ENCODE results near the gene ERAS.
"Not testable (repeated sequence)": the region's sequence is repeated elsewhere in the genome, so short reads cannot be mapped to it uniquely, and the experiment has no call there.

ERAS gene

DNA sequence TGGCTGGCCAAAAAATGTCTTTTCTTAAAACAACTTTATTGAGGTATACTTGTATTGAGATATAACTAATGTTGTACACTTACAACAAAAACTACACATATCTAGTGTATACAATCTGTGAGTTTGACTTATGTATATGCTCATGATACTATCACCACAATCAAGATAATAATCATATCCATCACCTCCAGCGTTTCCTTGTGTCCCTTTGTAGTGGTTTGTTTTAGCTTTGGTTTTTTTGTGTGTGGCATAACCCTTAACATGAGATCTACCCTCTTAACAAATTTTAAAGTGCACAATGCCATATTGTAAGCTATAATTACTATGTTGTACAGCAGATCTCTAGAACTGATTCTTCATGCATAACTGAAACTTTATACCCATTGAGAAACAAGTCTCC lies 22.5 kb downstream of the ERAS start:
- peaks cover 13% of the 10 kb centered on the region for H3K9me3 ChIP-seq (ENCODE audit: control insufficient read depth, low read depth, low read length)
- H3K27ac ChIP-seq (ENCODE audit: low read length) = no peak overlapping the region

DNA sequence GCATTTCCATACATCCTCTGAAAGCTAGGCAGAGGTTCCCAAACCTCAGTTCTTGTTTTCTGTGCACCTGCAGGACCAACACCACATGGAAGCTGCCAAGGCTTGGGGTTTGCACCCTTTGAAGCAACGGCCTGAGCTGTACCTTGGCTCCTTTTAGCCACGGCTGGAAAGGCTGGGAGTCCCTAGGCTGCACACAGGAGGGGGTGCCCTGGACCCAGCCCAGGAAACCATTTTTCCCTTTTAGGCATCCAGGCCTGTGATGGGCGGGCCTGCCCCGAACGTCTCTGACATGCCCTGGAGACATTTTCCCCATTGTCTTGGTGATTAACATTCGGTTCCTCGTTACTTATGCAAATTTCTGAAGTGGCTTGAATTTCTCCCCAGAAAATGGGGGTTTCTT lies 26.5 kb downstream of the ERAS start:
- H3K36me3 ChIP-seq (ENCODE audit: control insufficient read depth, low read depth, low read length) = no peaks in the 10 kb centered on the region
- no peak overlapping the region for H3K27ac ChIP-seq (ENCODE audit: low read length)
- no peaks in the 10 kb centered on the region for H3K27me3 ChIP-seq (ENCODE audit: control insufficient read depth, insufficient read depth, low read length)

More for the DNA sequence above, 22.5 kb downstream of the ERAS start:
- no peaks in the 10 kb centered on the region for H3K4me1 ChIP-seq (ENCODE audit: control insufficient read depth, low read depth, low read length)
- no peaks in the 10 kb centered on the region for H3K36me3 ChIP-seq (ENCODE audit: control insufficient read depth, low read depth, low read length)
- H3K27me3 ChIP-seq (ENCODE audit: control insufficient read depth, insufficient read depth, low read length) = no peaks in the 10 kb centered on the region
- H3K9ac ChIP-seq (ENCODE audit: low read length) = no peak overlapping the region
- no peak overlapping the region for H3K4me3 ChIP-seq (ENCODE audit: low read length)

DNA sequence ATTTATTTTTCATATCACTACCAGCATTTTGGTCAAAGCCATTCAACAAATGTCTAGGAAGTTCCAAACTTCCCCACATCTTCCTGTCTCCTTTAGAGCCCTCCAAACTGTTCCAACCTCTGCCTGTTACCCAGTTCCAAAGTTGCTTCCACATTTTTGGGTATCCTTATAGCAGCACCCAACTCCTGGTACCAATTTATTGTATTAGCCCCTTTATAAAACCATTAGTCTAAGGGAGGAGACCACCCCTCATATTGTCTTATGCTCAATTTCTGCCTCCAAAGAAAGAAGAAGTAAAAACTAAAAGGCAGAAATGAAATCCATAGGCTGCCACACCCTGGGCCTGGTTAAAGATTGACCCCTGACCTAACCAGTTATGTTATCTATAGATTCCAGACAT lies 27.2 kb downstream of the ERAS start:
- H3K9ac ChIP-seq (ENCODE audit: low read length); H3K4me1 ChIP-seq (ENCODE audit: control insufficient read depth, low read depth, low read length); H3K36me3 ChIP-seq (ENCODE audit: control insufficient read depth, low read depth, low read length); H3K27me3 ChIP-seq (ENCODE audit: control insufficient read depth, insufficient read depth, low read length); H3K27ac ChIP-seq (ENCODE audit: low read length); H3K4me3 ChIP-seq (ENCODE audit: low read length): not testable (repeated sequence)
- peaks cover 15% of the 10 kb centered on the region for H3K9me3 ChIP-seq (ENCODE audit: control insufficient read depth, low read depth, low read length)

More for the DNA sequence above, 26.5 kb downstream of the ERAS start:
- no peaks in the 10 kb centered on the region for H3K4me1 ChIP-seq (ENCODE audit: control insufficient read depth, low read depth, low read length)
- H3K4me3 ChIP-seq (ENCODE audit: low read length) = no peak overlapping the region
- H3K9ac ChIP-seq (ENCODE audit: low read length) = no peak overlapping the region
- H3K9me3 ChIP-seq (ENCODE audit: control insufficient read depth, low read depth, low read length) = peaks cover 15% of the 10 kb centered on the region

DNA sequence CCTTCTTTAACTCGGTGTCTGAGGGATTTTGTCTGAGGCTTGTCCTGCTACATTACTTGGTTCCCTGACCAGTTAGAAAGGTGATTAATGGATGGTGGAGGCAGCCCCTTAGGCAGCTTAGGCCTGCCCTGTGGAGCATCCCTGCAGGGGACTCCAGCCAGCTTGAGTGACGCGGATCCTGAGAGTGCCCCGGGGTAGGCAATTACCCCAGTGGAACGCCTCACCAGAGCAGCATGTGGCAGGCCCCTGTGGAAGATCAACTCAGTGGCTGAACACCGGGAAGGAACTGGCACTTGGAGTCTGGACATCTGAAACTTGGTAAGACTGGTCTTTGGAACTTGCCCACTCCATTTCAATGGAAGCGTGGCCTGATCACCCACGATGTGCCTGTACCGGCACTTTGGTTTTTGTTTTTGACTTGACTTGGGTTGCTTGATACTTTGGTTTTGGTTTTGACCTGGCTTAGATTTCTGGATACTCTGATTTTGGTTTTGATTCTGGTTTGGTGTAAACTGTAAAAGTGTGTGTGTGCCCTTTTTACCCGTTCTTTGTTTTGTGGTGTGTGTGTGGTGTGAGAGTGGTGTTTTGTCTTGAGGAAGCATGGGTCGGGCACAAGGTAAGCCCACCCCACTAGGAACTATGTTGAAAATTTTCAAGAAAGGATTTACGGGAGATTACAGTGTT lies 27.9 kb downstream of the ERAS start:
- H3K9me3 ChIP-seq (ENCODE audit: control insufficient read depth, low read depth, low read length) = peaks cover 13% of the 10 kb centered on the region
- not testable (repeated sequence) for H3K4me1 ChIP-seq (ENCODE audit: control insufficient read depth, low read depth, low read length); H3K36me3 ChIP-seq (ENCODE audit: control insufficient read depth, low read depth, low read length); H3K9ac ChIP-seq (ENCODE audit: low read length); H3K27me3 ChIP-seq (ENCODE audit: control insufficient read depth, insufficient read depth, low read length); H3K27ac ChIP-seq (ENCODE audit: low read length); H3K4me3 ChIP-seq (ENCODE audit: low read length)

DNA sequence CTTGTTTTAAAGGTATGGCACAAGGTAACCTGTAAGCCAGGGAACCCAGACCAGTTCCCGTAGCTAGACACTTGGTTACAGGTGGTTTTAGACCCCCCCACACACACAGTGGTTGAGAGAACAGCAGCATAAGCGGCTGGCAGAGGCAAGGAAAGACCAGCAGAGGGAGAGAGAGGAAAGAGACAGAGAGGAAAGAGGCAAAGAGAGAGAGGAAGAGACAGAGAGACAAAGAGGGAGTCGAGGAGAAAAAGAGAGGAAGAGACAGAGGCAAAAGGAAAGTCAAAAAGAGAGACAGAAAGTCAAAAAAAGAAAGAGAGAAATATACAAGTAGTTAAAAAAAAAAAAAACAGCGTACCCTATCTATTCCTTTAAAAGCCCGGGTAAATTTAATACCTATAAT lies 28.6 kb downstream of the ERAS start:
- Histone ChIP-seq H3K27ac (ENCODE audit: low read length) (no peak overlapping the region), H3K36me3 (ENCODE audit: control insufficient read depth, low read depth, low read length) (no peaks in the 10 kb centered on the region), H3K9me3 (ENCODE audit: control insufficient read depth, low read depth, low read length) (peaks cover 10% of the 10 kb centered on the region), H3K4me1 (ENCODE audit: control insufficient read depth, low read depth, low read length) (no peaks in the 10 kb centered on the region), H3K4me3 (ENCODE audit: low read length) (no peak overlapping the region), H3K9ac (ENCODE audit: low read length) (no peak overlapping the region), H3K27me3 (ENCODE audit: control insufficient read depth, insufficient read depth, low read length) (no peaks in the 10 kb centered on the region)

DNA sequence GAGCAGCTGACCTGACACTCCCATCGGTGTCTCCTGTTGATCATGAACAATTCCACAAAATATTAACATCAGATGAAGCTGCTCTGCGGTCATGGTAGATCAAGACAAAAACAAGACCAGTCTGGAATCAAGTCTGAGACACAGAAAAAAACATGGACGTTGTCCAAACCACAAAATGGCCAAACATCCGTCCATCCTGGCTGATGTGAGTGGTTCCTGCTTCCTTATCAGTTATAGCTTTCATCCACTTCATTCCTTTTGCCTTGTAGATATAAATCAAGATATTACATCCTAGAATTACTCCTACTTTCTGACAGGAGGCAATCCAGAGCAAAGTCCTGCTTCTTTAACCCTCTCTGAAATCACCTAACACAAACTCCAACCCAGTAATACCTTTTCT lies 37.9 kb downstream of the ERAS start:
- Histone ChIP-seq H3K4me3 (ENCODE audit: low read length) (no peak overlapping the region), H3K9ac (ENCODE audit: low read length) (no peak overlapping the region), H3K4me1 (ENCODE audit: control insufficient read depth, low read depth, low read length) (no peaks in the 10 kb centered on the region), H3K27me3 (ENCODE audit: control insufficient read depth, insufficient read depth, low read length) (no peaks in the 10 kb centered on the region), H3K36me3 (ENCODE audit: control insufficient read depth, low read depth, low read length) (no peaks in the 10 kb centered on the region), H3K27ac (ENCODE audit: low read length) (no peak overlapping the region), H3K9me3 (ENCODE audit: control insufficient read depth, low read depth, low read length) (peaks cover 13% of the 10 kb centered on the region)

DNA sequence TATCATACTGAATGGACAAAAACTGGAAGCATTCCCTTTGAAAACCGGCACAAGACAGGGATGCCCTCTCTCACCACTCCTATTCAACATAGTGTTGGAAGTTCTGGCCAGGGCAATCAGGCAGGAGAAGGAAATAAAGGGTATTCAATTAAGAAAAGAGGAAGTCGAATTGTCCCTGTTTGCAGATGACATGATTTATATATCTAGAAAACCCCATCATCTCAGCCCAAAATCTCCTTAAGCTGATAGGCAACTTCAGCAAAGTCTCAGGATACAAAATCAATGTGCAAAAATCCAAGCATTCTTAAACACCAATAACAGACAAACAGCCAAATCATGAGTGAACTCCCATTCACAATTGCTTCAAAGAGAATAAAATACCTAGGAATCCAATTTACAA lies 45.7 kb downstream of the ERAS start:
- not testable (repeated sequence) for H3K9ac ChIP-seq (ENCODE audit: low read length); H3K4me1 ChIP-seq (ENCODE audit: control insufficient read depth, low read depth, low read length); H3K4me3 ChIP-seq (ENCODE audit: low read length); H3K36me3 ChIP-seq (ENCODE audit: control insufficient read depth, low read depth, low read length); H3K27me3 ChIP-seq (ENCODE audit: control insufficient read depth, insufficient read depth, low read length); H3K9me3 ChIP-seq (ENCODE audit: control insufficient read depth, low read depth, low read length); H3K27ac ChIP-seq (ENCODE audit: low read length)

DNA sequence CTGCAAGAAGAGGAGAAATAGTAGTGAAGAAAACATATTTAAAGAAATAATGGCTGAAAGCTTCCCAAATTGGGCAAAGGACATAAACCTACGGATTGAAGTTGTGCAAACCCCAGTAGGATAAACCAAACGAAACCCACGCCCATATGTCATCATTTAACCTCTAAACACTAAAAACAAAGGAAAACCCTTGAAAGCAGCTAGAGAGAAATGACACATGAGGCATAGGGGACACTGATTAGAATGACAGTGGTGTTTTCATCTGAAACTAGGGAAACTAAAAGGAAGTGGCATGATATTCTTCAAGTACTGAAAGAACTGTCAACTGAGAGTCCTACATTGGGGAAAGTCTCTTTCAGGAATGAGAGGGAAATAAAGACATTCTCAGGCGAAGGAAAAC lies 50.6 kb downstream of the ERAS start:
- H3K36me3 ChIP-seq (ENCODE audit: control insufficient read depth, low read depth, low read length); H3K9ac ChIP-seq (ENCODE audit: low read length); H3K4me3 ChIP-seq (ENCODE audit: low read length); H3K27ac ChIP-seq (ENCODE audit: low read length); H3K27me3 ChIP-seq (ENCODE audit: control insufficient read depth, insufficient read depth, low read length); H3K4me1 ChIP-seq (ENCODE audit: control insufficient read depth, low read depth, low read length); H3K9me3 ChIP-seq (ENCODE audit: control insufficient read depth, low read depth, low read length): not testable (repeated sequence)
